SKM-1 (cell line): ENCODE measurements around the gene DMRT2.

ENCODE experiments used
- DNase-seq: peaks from one replicate; lab custom pipeline; 2025; ENCODE audit not compliant: unreplicated experiment; lab: John Stamatoyannopoulos, UW

DMRT2 gene

GRCh38 chr9:1086517-1086916 is 36.4 kb downstream of the DMRT2 start:
- DNase-seq, result no peak

- DNase-seq, result no peak
Measured at GRCh38 chr9:1087120-1087881, 37.1 kb downstream of the DMRT2 start.

GRCh38 chr9:1094749-1095148 is 44.6 kb downstream of the DMRT2 start:
- no peak for DNase-seq

GRCh38 chr9:1096155-1096964 is 46.2 kb downstream of the DMRT2 start:
- DNase-seq, result no peak

GRCh38 chr9:1098551-1098950 is 48.4 kb downstream of the DMRT2 start:
- no peak for DNase-seq

- no peak for DNase-seq
Measured at GRCh38 chr9:1100201-1100600, 50.0 kb downstream of the DMRT2 start.

GRCh38 chr9:1100945-1101344 is 50.8 kb downstream of the DMRT2 start:
- no peak for DNase-seq

GRCh38 chr9:1101846-1102641 is 51.9 kb downstream of the DMRT2 start:
- DNase-seq, result no peak

- DNase-seq, result no peak
Measured at GRCh38 chr9:1102642-1102970, 52.4 kb downstream of the DMRT2 start.
